Measurements from ENCODE around the gene GSE1. TPM values are rescaled to one million over a fixed set of nuclear protein-coding genes. Genes with fewer than 3 reads are reported as not detected.

The GSE1 gene
- total RNA-seq, 1 donor from 2014 or later, result 80.8 TPM

- no peak for DNase-seq (ENCODE audit: extremely low spot score in 2 of 2)
- Histone ChIP-seq H3K4me3 (no peak overlapping the region), H3K36me3 (no peaks in the 10 kb centered on the region), H3K9me3 (no peaks in the 10 kb centered on the region), H3K27me3 (no peaks in the 10 kb centered on the region), H3K27ac (no peak overlapping the region), H3K4me1 (peaks cover 61% of the 10 kb centered on the region)
- TF ChIP-seq CTCF (IDR thresholded peaks at IDR 0.05) (no peak), POLR2A (IDR thresholded peaks at IDR 0.05) (no peak), POLR2AphosphoS5 (IDR thresholded peaks at IDR 0.05; ENCODE audit: insufficient read depth in 1 of 2, low read depth in 1 of 2) (no peak)
- intact Hi-C loops (cut with DNase I), result no loop called here
Measured at GRCh38 chr16:85620374-85620773, 7.3 kb downstream of the GSE1 start.

- no peaks in the 10 kb centered on the region for H3K27me3 ChIP-seq
- no peak for DNase-seq (ENCODE audit: extremely low spot score in 2 of 2)
- no peaks in the 10 kb centered on the region for H3K9me3 ChIP-seq
- no peak overlapping the region for H3K27ac ChIP-seq
- no peak for TF ChIP-seq POLR2AphosphoS5 (IDR thresholded peaks at IDR 0.05; ENCODE audit: insufficient read depth in 1 of 2, low read depth in 1 of 2)
- TF ChIP-seq POLR2A (IDR thresholded peaks at IDR 0.05), result no peak
- TF ChIP-seq CTCF (IDR thresholded peaks at IDR 0.05), result no peak
- H3K4me1 ChIP-seq, result peaks cover 61% of the 10 kb centered on the region
- no peak overlapping the region for H3K4me3 ChIP-seq
- intact Hi-C loops (cut with DNase I), result no loop called here
- H3K36me3 ChIP-seq, result no peaks in the 10 kb centered on the region
Measured at GRCh38 chr16:85621698-85622428, 8.7 kb downstream of the GSE1 start.

- no peaks in the 10 kb centered on the region for H3K36me3 ChIP-seq
- no peaks in the 10 kb centered on the region for H3K27me3 ChIP-seq
- TF ChIP-seq CTCF (IDR thresholded peaks at IDR 0.05), result no peak
- TF ChIP-seq POLR2A (IDR thresholded peaks at IDR 0.05), result no peak
- TF ChIP-seq POLR2AphosphoS5 (IDR thresholded peaks at IDR 0.05; ENCODE audit: insufficient read depth in 1 of 2, low read depth in 1 of 2), result no peak
- no peaks in the 10 kb centered on the region for H3K9me3 ChIP-seq
- H3K27ac ChIP-seq, result no peak overlapping the region
- intact Hi-C loops (cut with DNase I), result no loop called here
- no peak overlapping the region for H3K4me3 ChIP-seq
- no peak for DNase-seq (ENCODE audit: extremely low spot score in 2 of 2)
- peaks cover 58% of the 10 kb centered on the region for H3K4me1 ChIP-seq
Measured at GRCh38 chr16:85622683-85623082, 9.6 kb downstream of the GSE1 start.

DNA sequence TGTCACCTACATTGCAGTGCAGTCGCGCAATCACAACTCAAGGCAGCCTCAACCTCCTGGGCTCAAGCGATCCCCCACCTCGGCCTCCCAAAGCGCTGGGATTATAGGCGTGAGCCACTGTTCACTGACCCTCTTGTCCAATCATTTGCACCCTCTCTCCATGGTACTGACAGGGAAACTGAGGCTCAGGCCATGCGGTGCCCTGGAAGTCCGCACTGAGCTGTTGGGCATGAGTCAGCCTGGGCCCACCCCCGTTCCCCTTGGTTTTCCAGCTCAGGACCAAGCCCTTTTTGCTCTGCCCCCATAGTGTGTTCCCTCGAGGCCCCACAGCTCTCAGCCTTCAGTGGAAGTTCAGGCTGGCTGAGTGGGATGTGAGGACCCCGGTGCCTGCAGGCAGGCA, 10.1 kb downstream of the GSE1 start:
- intact Hi-C loops (cut with DNase I), result no loop called here
- Histone ChIP-seq H3K27ac (no peak overlapping the region), H3K4me3 (no peak overlapping the region), H3K4me1 (peaks cover 56% of the 10 kb centered on the region), H3K36me3 (no peaks in the 10 kb centered on the region), H3K9me3 (no peaks in the 10 kb centered on the region), H3K27me3 (no peaks in the 10 kb centered on the region)
- TF ChIP-seq POLR2A (IDR thresholded peaks at IDR 0.05) (no peak), CTCF (IDR thresholded peaks at IDR 0.05) (no peak)
- DNase-seq (ENCODE audit: extremely low spot score in 2 of 2), result no peak

DNA sequence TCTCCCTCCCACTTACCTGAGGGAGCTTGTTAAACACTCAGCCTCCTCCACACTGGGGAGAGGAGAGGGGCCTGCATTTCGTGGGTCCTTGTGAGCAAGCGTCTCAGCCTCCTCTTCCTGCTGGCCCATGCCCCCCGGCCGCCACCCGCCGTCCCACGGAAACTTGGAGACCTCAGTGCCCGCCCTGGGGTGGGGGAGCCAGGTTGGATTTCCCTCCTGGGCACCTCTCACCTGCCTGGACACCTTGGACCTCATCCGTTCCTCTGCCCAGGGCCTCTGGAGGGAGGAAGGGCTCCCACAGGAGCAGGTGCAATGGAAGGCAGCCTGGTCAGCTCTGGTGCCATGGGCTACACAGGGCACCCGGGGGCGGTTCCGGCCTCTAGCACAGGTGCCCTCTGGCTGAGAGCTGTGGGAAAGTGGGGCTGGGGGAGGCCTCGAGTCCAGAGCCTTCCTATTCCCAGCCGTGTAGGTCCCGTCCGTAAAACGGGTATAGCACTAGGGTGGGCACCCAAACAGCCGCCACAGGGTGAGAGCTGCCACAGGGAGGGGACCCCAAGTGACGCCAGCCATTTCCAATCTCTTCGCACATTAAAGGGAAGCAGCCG, 11.0 kb downstream of the GSE1 start:
- peaks cover 59% of the 10 kb centered on the region for H3K4me1 ChIP-seq
- H3K27me3 ChIP-seq, result no peaks in the 10 kb centered on the region

More for the DNA sequence above, 11.0 kb downstream of the GSE1 start:
- Histone ChIP-seq H3K27ac (no peak overlapping the region), H3K4me3 (no peak overlapping the region), H3K9me3 (no peaks in the 10 kb centered on the region), H3K36me3 (no peaks in the 10 kb centered on the region)
- no peak for TF ChIP-seq POLR2A (IDR thresholded peaks at IDR 0.05)
- no peak for TF ChIP-seq POLR2AphosphoS5 (IDR thresholded peaks at IDR 0.05; ENCODE audit: insufficient read depth in 1 of 2, low read depth in 1 of 2)
- TF ChIP-seq CTCF (IDR thresholded peaks at IDR 0.05), result no peak
- intact Hi-C loops (cut with DNase I), result no loop called here
- DNase-seq (ENCODE audit: extremely low spot score in 2 of 2), result no peak
